GM12872 (cell line): ENCODE data around the gene GPHN.

Experiments
- TF ChIP-seq, protein P1 (sequence below): IDR thresholded peaks from 3 replicates; pipeline ENCODE4 v1.5.1; 2011; ENCODE audit warnings: low read depth, mild to moderate bottlenecking, low read length, moderate library complexity; ENCODE audit not compliant: insufficient read depth

GPHN gene

DNA sequence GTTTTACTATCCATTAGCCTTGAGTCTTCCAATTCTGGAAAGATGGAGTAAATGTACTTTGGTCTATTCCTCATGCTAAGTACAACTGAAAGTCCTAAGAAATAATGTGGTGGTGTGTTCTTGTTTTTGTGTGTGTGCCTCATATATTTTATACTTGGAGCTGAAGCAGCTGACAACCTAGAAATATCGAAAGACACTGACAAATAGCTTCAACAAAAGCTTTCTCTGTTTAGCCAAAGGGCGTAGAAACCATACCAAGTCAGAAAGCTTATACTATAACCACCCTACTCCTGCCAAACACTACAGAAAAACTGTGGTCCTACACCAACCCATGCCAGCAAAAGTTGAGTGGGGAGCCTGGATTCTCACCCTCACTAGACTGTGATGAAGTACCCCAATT lies 188.4 kb downstream of the GPHN start:
- TF ChIP-seq, protein P1, sequence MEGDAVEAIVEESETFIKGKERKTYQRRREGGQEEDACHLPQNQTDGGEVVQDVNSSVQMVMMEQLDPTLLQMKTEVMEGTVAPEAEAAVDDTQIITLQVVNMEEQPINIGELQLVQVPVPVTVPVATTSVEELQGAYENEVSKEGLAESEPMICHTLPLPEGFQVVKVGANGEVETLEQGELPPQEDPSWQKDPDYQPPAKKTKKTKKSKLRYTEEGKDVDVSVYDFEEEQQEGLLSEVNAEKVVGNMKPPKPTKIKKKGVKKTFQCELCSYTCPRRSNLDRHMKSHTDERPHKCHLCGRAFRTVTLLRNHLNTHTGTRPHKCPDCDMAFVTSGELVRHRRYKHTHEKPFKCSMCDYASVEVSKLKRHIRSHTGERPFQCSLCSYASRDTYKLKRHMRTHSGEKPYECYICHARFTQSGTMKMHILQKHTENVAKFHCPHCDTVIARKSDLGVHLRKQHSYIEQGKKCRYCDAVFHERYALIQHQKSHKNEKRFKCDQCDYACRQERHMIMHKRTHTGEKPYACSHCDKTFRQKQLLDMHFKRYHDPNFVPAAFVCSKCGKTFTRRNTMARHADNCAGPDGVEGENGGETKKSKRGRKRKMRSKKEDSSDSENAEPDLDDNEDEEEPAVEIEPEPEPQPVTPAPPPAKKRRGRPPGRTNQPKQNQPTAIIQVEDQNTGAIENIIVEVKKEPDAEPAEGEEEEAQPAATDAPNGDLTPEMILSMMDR: no peak

DNA sequence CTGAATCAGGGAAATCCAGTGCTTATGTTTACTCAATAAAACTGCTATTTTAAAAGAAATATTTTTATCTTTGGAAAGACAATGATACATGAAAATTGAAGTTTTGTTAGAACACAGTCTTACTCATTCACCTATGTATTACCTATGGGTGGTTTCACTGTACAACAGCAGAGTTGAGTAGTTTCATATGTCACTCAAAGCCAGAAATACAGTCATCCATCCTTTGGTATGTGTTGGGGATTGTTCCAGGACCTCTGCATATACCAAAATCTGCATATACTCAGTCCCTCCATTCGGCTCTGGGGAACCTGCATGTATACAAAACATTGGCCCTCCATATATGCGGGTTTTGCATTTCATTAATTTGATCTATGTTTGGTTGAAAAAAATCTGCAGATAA lies 190.6 kb downstream of the GPHN start:
- TF ChIP-seq, protein P1: no peak

DNA sequence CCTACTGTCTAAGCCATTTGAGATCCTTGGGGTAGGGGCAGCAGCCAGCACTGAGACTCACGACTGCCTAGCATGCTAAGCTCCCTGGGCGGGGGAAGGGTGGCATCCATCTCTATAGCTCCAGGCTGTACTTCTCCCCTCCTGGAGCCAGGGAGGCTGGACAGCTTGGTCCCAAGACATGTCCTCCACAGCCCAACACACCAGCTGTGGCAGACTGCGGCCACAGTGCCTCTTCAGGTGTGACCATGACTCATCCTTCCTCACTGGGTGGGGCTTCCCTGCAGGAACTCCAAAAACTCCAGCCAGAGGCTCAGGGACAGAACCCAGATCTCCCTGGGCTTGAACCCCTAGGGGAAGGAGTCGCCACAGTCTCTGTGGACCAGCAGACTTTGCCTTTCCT lies 193.9 kb downstream of the GPHN start:
- TF ChIP-seq, protein P1: no peak

DNA sequence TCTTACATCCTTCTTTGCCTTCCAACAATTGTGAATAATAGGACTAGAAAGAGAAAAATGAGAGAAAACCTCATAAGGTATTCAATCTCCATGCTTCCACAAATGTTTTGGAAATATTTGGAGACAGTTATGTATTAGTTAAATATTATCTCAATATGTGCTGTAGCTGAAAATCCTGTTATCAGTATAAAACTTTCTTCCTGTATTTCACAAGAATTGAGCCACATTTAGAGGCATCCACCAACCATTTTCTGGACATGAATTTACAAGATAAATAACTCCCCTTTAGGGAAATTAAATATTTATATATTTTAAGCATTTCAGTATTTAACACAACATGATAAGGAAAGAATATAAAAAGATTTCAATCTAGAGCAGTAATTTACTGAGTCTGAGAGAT lies 200.3 kb downstream of the GPHN start:
- TF ChIP-seq, protein P1: no peak

DNA sequence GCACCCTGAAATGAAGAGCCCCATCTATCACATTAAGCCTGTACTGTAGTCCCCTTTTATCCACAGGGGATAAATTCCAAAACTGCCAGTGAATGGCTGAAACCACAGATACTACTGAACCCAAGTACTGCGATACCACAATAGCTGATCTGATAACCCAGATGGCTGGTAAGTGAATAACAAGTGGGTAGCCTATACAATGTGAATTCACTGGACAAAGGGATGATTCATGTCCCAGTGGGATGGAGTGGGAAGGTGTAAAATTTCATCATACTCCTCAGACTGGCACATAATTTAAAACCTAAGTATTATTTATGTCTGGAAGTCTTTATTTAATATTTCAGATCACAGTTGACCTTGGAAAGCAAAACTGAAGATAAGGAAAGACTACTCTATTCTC lies 201.3 kb downstream of the GPHN start:
- TF ChIP-seq, protein P1: no peak

DNA sequence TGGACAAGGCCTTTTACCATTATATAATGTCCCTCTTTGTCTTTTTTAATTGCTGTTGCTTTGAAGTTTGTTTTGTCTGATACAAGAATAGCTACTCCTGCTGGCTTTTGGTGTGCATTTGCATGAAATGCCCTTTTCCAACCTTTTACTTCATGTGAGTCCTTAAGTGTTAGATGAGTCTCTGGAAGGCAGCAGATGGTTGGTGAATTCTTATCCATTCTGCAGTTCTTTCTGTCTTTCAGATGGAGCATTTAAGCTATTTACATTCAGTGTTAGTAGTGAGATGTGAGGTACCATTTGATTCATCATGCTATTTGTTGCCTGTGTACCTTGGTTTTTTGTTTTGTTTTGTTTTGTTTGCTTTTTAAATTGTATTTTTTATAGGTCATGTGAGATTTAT lies 208.3 kb downstream of the GPHN start:
- TF ChIP-seq, protein P1: no peak

DNA sequence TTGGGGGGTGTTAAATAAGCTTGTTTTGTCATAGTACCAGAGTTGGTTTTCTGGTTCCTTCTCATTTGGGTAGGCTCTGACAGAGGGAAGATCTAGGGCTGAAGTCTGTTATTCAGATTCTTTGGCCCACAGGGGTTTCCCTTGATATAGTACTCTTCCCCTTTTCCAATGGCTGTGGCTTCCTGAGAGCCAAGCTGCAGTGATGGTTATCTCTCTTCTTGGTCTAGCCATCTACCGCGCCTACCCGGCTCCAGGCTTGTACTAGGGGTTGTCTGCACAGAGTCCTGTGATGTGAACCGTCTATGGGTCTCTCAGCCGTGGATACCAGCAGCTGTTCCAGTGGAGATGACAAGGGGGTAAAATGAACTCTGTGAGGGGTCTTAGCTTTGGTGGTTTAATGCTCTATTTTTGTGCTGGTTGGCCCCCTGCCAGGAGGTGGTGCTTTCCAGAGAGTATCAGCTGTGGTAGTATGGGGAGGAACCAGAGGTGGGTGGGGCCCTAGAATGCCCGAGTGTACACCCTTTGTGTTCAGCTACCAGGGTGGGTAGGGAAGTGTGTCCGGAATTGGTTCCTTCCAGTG lies 209.7 kb downstream of the GPHN start:
- TF ChIP-seq, protein P1: no peak

DNA sequence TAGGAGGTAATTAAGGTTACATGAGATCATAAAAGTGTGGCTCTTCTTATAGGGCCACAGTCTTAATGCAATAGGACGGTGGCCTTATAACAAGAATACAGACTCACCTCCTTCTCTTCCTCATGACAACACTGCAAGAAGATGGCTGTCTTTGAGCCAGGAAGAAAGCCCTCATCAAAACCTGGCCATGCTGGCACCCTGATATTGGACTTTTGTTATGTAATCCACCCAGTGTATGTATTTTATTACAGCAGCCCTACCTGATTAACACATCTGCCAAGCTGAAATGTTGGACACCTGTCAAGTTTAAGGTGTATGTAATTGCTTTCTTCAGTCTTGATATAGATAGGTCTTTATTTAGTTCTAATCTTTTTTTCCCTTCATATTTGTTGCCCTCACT lies 217.0 kb downstream of the GPHN start:
- TF ChIP-seq, protein P1: no peak
